HG03432 (cell line): Measurements from ENCODE around the gene SART3.
"Not testable (repeated sequence)": the region's sequence is repeated elsewhere in the genome, so short reads cannot be mapped to it uniquely, and the experiment has no call there.

Experiments used
- ATAC-seq: cut with Tn5 transposase; IDR thresholded peaks from one replicate; pipeline ENCODE4 v1.9.1; 2021; ENCODE audit warnings: mild to moderate bottlenecking, moderate library complexity; ENCODE audit not compliant: unreplicated experiment

The SART3 gene

DNA sequence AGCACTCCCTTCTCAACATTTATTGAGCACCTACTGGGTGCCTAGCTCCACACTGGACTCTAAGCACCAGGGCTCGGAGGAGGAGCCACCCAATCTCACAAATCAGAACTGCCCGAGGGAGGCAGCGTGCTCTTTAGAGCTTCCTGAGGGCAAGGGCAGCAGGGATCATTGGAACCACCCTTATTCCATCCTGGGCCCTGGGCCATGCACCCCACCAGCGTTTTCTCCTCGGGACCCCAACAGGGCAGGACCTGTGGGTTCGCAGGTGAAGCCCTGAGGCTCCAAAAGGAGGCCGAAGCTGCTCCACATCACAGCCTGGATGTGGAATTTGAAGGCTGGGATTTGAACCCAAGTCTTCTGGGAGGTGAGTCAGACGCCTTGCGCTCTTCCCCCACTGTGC lies 21.5 kb upstream of the SART3 start:
- ATAC-seq, result no peak

DNA sequence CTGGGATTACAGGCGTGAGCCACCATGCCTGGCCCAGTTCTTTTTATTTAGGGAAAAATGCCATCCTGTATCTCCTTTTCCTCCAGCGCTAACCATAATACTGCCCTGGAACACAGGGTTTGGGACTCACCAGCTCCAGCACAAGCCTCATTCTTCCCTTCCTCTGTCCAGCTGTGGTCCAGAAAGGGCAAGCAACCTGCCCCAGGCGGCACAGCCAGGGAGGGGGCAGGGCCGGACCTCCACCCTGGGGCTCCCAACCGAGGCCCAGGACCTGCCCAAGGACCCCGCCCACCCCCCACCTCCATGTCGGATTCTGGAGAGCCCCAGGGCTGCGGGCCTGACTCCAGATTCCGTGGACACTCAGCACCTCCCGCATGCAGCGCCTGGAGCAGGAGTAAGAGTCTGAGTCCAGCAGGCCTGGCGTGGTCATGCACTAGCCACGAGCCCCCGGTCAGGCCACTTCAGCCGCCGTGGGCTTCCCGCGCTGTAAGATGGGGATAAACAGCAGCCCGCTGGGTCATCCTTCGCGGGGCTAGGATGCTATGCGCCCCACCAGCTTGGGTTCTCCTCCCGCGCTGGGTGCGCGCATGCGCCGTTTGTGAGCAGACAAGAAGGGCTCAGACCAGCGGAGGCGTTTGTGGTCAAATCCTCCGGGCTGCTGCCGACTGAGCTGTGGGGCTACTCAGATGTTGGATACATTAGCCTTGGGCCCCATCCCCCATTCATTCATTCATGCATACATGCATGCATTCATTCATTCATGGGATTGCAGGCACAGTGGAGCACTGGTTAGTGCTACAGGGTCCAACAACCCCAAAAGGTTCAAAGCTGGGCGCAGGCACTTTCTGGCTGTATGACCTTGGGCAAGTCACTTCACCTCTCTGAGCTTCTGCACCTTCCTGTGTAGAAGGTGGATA lies 20.6 kb upstream of the SART3 start:
- no peak for ATAC-seq

DNA sequence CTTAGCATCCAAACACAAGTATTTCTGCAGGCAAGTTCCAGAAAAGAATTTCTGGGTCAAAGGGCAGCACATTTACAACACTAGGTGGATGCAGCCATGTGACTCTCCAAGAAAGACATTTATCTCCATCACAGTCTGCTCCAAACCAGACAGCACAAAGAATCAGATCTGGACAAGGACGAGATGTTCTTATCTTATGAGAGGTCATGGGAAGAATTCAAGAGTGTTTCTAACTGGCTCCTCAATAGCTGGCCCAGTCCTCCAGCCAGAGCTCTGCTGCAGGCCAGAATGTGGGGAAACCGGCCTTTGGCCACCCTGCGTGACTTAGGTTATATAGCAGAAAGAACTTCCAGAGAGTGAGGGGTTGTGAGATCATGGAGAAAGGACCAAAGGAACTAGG lies 19.6 kb upstream of the SART3 start:
- ATAC-seq, result no peak

DNA sequence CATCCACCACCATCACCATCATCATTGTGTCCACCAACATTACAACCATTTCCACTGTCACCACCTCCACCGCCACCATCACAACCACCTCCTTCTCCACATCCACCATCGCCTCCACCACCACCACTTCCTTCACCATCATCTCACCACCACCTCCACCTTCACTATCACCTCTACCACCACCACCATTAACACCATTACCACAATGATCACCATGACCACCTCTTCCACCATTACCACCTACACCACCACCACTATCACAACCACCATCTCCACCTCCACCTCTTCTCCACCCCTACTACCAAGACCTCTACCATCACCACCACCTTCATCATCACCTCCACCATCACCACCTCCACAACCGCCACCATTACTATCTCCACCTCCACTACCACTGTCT lies 17.8 kb upstream of the SART3 start:
- ATAC-seq, result no peak

DNA sequence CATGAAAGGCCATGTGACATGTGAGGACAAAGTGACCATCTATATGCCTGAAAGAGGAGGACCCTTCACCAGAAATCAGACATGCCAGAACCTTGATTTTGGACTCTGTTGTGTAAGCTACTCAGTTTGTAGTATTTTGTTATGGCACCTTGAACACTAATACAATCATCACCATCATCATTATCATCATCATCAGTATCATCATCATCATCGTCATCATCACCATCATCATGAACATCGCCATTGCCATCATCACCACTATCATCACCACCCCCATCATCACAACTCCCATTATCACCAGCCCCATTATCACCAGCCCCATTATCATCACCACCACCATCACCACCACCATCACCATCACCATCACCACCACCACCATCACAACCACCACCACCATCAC lies 17.3 kb upstream of the SART3 start:
- ATAC-seq, result no peak

DNA sequence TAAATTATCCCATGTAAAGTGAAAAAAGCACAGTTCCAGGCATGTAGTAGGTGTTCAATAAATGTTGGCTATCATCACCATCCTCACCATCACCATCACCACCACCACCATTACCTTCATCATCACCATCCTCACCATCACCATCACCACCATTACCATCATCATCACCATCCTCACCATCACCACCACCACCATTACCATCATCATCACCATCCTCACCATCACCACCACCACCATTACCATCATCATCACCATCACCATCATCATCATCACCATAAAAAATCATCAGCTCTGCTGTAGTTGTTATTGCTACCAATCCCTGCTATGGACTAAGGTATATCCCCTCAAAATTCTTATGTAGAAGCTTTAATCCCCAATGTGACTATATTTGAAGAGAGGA lies 16.5 kb upstream of the SART3 start:
- no peak for ATAC-seq

DNA sequence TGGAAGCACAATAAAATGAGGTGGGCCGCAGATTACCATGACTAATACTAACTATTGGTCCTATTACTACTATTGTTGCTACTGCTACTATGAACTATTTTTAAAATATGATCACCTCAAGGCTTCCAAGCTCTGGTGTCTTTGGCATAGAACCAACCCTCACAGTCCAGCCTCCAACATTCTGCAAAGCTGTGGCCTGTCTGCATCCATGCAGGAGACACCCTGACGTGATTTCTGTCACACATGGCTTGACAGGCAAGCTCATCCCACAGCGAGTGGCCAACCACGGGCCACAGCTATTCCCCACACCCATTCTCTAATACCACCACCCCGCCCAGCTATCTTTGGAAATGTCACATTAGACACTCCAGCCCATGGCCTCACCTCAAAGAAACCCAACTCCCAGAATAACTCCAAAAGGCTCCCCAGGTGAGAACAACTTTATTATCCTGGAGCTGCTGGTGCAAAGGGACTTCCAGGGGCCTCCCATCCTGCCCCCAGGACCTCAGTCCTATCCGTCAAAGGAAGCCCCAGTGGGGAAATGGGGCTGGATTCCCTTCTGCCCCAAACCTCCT lies 15.8 kb upstream of the SART3 start:
- no peak for ATAC-seq

DNA sequence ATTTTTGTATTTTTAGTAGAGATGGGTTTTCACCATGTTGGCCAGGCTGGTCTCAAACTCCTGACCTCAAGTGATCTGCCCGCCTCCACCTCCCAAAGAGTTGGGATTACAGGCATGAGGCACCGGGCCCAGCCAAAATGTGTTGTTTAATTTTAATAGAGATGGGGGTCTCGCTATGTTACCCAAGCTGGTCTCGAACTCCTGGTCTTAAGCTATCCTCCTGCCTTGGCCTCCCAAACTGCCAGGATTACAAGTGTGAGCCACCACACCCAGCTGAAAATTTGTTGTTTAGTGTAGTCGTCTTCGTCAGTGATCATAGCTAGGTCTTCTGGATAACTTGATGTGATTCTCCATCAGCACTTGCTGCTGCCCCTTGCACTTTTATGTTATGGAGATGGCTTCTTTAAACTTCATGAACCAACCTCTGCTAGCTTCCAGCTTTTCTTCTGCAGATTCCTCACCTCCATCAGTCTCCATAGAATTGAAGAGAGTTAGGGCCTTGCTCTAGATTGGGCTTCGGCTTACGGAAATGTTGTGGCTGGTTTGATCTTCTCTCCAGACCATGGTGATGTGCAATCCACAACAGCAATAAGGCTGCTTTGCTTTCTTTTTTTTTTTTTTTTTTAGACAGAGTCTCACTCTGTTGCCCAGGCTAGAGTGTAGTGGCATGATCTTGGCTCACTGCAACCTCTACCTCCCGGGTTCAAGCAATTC lies 14.4 kb upstream of the SART3 start:
- ATAC-seq, result no peak

DNA sequence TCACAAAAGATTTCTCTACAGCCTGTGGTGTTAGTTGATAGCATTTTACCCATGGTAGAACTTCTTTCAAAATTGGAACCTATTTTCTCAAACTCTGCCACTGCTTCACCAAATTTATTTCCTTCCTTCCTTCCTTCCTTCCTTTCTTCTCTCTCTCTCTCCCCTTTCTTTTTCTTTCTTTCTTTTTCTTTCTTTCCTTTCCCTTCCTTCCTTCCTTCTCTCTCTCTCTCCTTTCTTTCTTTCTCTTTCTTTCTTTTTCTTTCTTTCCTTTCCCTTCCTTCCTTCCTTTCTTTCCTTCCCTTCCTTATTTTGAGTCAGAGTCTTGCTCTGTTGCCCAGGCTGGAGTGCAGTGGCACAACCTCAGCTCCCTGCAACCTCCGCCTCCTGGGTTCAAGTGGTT lies 13.3 kb upstream of the SART3 start:
- not testable (repeated sequence) for ATAC-seq

DNA sequence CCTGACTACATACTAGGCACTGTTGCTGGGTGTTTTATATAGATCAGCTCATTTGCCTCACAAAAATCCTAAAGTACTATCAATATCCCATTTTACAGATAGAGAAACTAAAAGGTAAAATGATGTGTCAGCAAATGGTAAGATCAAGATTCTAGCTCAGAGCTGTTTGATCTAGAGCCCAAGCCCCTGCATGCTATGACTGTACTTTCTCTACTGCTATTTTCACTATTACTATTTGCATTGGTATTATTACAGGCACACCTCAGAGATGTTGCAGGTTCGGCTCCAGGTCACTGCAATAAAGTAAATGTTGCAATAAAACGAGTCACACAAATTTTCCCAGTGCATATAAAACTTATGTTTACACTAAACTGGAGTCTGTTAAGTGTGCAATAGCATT lies 12.3 kb upstream of the SART3 start:
- ATAC-seq, result no peak

DNA sequence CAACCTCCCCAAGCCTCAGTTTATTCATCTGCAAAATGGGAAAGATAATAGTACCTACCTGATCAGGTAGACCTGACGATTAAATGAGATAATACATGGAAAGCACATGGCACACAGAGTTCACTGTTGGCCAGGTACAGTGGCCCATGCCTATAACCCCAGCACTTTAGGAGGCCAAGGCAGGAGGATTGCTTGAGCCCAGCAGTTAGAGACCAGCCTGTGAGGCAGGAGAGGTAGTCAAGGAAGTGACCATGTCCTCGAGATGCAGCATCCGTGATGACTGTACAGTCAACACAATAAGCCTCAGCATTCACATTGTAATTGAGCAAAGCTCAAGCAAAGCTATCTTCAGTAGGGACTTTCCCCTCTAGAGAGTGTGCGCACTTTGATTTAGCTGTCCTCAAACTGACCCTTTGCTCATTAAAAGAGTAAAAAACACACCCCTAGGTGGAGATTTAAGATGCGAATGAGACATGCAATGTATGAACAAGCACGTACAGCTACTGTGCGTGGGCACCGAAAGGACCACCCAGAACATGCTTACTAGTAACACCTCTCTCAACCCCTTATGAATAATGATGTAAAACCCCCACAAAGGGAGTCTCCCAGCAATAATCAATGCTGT lies 11.3 kb upstream of the SART3 start:
- peak; percentile 31 for ATAC-seq

DNA sequence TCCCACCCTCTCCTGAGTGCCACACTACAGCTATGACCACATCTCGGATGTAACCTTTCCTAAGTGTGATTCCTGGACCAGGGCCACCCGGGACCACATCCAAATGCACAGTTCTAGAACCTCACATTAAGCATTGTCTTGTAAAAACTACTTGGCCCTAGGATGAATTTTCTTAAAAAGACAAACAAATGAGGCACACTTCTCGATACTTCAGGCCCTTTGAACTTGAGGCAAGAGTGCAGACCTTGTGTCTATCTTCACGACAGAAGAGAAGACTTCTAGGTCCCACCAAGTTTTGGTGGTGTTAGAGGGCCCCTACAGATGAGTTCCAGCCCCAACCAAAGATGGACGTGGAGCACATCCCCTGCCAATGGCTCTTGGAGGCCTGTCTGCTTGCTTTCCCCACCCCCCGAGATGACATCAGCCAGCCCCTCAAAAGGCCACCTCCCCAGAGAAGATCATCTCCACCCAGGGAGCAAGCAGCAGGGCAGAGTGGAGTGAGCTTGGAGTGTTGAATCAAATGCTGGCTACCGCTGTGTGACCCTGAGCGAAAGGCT lies 10.7 kb upstream of the SART3 start:
- no peak for ATAC-seq

DNA sequence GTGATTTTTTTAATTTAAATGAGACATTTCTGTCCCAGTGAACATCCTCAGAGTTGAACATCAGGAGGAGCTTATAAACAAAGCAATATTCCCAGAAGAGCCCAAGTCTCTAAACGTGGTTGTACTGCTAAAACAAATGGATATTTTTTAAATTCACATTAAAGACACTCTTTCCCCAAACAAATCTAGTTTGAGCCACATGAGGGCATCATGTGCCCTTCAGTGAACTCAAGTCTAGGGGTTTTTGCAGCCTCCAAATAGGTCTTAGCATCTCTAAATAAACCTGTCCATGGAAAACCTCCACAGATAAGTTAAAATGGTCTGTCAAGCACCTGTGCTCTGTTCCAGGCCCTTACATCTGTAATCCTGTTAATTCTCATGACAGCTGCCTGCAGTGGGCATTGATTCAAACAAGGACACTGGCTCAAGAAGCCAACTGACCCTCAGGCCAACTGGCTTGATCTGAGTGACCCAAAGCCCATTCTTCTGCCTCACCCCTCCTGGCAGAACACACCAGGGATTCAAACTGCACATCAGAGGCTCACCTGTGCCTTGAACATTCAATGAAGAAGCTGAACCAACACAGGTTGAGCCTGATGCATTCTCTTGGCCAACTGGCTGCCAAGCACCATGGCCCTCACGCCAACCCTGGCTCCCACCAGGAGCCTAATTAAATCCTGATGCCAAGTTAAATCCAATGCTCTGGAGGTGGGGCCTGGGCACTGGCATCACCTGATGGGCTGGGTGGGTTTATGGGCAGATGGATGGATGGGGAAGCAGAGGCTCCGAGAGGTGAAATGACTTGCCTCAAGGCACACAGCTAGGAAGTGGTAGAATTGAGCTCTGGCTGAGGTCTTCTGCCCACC lies 10.0 kb upstream of the SART3 start:
- ATAC-seq, result no peak

DNA sequence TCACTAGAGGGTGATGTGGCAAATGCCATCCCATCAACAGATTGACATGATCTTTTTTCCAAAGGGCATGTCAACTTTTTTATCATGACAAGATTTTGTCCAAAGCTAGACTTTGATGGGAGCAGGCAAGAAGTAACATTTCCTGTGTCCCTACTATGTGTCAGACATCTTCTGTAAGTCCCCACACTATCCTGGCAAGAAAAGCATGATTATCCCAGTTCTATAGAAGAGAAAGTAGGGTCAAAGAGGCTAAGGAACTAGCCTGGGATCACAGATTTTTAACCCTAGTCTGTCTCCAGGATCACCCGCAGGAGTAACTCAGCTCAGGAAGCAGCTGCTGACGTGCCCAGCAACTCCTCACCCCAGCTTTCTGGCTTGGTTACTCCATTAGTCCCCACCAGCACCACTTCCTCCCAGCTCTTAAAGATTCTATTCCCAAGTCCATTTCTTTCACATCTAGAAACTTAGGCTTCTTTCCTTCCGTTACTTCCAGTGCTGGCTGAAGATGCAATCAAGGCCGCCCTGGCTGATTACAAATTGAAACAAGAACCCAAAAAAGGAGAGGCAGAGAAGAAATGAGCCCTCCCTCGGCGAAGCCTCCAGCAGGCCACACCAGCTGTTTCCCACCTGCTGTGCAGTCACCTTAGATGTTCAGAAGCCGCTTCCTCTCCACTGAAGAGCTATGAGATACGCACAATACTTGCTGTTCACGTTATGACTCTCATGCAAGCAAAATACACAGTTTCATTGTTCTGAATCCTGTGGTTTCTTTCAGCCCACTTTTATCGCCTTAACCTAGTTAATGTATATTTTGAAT lies 7.6 kb upstream of the SART3 start:
- peak; percentile 65 for ATAC-seq

DNA sequence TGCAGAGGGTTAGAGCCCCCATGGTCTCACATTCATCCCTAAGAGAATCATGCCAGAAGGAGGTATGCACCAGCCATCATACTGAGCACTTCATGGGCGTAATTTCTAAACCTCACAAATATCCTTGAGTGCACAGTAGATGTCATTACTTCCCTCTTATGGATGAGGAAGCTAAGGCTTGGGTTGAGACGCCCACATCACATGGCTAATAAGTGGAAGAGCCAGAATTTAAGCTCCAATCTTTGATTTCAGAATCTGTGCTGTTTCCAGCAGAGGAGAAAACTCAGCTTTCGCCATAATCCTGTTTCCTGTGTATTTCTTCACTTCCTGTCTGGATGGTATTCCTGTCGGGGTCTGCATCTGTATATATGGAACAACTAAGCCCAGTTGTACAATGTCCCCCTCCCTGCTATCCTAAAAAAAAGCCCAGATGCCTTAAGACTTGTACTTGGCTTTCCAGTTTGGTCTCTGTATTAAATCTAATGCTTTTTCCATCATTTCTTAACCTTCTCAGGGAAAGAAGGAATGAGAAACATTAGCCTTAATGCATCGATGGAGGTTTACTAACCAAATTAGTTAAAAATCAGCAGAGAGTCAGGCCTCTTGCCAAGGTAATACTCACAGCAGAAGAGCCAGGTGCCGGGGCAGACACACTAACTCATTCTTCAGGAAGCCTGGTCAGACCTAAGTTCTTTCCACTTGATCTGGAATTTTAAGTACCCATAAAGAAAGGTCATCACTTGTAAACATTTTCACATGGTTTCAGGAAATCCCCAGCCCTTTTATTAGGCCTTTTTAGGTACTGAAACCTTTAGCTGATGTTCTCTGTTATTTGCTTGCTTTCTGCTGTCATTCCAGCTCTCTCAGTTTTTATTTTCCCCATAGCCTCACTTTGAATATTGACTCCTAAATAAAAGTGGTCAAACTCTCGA lies 6.7 kb upstream of the SART3 start:
- no peak for ATAC-seq

DNA sequence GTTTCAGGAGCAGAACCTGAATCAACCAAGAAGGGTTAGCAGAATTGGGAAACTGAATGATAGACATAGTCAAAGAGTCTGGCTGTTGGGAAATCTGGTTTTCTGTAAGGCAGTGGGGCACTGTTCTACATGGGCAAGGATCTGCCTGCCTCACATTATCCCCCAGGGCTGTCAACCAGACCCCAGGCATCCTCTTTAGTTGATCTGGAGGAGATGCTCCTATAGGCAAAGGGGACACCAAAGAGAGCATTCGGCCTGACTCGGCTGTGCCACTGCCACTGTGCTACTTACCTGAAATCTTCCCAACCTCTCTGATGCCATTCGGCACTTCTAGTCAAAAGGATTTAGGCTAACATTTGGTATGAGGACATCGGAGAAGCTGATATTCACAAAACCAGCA lies 5.5 kb upstream of the SART3 start:
- ATAC-seq, result no peak

DNA sequence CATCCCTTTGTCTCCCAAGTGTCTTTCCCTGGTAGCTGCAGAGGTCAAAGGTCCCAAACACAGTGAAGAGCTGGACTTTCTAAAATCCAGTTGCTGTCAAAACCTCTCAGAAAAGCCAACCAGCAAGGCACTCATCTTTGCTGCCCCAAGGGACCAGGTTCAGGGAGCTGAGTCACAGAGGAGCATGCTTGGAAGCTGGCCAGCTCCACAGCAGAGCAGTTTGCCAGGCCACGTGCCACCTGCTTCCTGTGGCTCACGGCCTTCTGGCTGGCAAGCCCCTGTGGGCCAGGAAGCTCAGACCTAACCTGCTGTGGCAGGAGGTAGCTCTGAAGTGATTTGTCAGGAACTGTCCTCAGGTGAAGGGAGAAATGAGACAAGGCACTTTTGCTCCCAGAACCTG lies 5.0 kb upstream of the SART3 start:
- no peak for ATAC-seq

DNA sequence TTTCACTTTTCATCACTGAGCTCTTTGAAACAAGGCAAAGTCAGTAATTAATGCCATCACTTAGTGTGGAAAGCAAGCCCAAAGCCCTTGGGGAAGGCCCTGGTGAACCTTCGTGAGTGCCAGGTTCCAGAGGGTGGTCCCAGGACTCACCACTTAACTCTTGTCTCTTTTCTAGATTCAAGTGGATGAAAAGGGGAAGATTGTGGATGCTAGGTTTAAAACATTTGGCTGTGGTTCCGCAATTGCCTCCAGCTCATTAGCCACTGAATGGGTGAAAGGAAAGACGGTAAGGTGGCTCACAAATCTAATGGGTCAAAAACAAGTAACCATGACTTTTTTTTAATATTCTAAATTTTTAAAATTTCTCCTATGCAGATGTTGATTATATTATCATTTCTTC lies 4.2 kb upstream of the SART3 start:
- ATAC-seq, result no peak
